Measurements from ENCODE around the gene USP24. TPM values are rescaled to one million over a fixed set of nuclear protein-coding genes. Genes with fewer than 3 reads are reported as not detected.

Gene USP24
- total RNA-seq, 1 donor from 2014 or later: 40.8 TPM

DNA sequence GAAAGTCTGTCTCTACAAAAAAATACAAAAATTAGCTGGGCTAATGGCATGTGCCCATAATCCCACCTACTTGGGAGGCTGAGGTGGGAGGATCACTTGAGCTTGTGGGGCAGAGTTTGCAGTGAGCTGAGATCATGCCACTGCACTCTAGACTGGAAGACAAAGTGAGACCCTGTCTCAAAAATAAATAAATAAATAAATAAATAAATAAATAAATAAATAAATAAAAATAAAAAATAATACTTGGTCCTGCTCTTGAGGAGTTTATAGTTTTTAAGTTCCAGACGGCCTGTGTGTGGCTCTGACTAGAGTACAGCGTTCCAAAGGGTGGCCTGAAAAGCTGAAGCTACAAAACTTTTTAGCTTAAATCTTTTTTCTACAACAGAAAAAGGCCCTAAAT is 140.7 kb downstream of the USP24 start:
- FAIRE-seq (no peak), DNase-seq (ENCODE audit: low read depth) (no peak)
- TF ChIP-seq, protein P1, sequence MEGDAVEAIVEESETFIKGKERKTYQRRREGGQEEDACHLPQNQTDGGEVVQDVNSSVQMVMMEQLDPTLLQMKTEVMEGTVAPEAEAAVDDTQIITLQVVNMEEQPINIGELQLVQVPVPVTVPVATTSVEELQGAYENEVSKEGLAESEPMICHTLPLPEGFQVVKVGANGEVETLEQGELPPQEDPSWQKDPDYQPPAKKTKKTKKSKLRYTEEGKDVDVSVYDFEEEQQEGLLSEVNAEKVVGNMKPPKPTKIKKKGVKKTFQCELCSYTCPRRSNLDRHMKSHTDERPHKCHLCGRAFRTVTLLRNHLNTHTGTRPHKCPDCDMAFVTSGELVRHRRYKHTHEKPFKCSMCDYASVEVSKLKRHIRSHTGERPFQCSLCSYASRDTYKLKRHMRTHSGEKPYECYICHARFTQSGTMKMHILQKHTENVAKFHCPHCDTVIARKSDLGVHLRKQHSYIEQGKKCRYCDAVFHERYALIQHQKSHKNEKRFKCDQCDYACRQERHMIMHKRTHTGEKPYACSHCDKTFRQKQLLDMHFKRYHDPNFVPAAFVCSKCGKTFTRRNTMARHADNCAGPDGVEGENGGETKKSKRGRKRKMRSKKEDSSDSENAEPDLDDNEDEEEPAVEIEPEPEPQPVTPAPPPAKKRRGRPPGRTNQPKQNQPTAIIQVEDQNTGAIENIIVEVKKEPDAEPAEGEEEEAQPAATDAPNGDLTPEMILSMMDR (IDR thresholded peaks at IDR 0.05; ENCODE audit: insufficient read depth, low read length, severe bottlenecking): no peak
- peaks cover 24% of the 10 kb centered on the region for H3K36me3 ChIP-seq (ENCODE audit: control insufficient read depth, insufficient read depth, low read length)
- H3K4me3 ChIP-seq (ENCODE audit: low read depth, low read length): no peak overlapping the region
- no peaks in the 10 kb centered on the region for H3K27me3 ChIP-seq (ENCODE audit: control insufficient read depth, insufficient read depth, low read length)

DNA sequence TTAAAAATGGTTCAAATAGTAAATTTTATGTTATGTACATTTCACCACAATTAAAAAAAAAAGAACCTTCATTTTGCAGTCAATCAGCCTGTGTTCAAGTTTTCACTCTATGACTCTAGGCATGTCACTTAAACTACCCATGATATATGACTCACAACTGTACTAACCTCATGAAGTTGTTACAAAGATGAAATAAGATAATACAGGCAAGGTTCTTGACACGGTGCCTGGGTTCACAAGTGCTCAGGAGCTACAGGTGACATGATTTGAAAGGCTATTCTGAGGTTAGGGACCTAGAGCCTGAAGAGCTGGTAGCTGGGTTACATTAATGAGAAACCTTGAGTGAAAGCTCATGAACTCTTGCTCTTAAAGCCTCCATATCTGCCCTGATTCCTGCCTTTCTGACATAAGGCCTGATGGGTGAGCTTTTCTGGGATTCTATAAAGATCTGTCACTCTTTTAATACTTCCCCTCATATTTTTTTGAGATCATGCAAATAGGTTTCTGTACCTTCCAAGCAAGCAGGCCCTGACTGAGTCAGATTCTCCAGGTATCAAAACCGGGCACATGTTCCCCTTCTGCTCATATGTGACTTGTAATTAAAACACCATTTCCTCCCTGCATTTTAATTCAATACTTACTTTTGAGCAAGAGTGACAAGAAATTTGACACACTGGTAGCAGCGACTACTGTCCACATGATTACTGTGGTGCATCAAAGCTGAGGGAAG is 141.8 kb downstream of the USP24 start:
- Histone ChIP-seq H3K36me3 (ENCODE audit: control insufficient read depth, insufficient read depth, low read length) (peaks cover 24% of the 10 kb centered on the region), H3K4me3 (ENCODE audit: low read depth, low read length) (no peak overlapping the region), H3K27me3 (ENCODE audit: control insufficient read depth, insufficient read depth, low read length) (no peaks in the 10 kb centered on the region)
- no peak for FAIRE-seq
- TF ChIP-seq, protein P1 (IDR thresholded peaks at IDR 0.05; ENCODE audit: insufficient read depth, low read length, severe bottlenecking): no peak
- DNase-seq (ENCODE audit: low read depth): no peak

- H3K36me3 ChIP-seq (ENCODE audit: control insufficient read depth, insufficient read depth, low read length): peaks cover 25% of the 10 kb centered on the region
- DNase-seq (ENCODE audit: low read depth): peak; percentile 47
- TF ChIP-seq, protein P1 (IDR thresholded peaks at IDR 0.05; ENCODE audit: insufficient read depth, low read length, severe bottlenecking): peak; percentile 42
Observed at GRCh38 chr1:55071477-55071876, 143.7 kb downstream of the USP24 start.

GRCh38 chr1:55070293-55071164 is 144.6 kb downstream of the USP24 start:
- Histone ChIP-seq H3K27me3 (ENCODE audit: control insufficient read depth, insufficient read depth, low read length) (no peaks in the 10 kb centered on the region), H3K4me3 (ENCODE audit: low read depth, low read length) (no peak overlapping the region), H3K36me3 (ENCODE audit: control insufficient read depth, insufficient read depth, low read length) (peaks cover 25% of the 10 kb centered on the region)
- FAIRE-seq (no peak), DNase-seq (ENCODE audit: low read depth) (no peak)
- TF ChIP-seq, protein P1 (IDR thresholded peaks at IDR 0.05; ENCODE audit: insufficient read depth, low read length, severe bottlenecking): no peak

More at GRCh38 chr1:55071477-55071876, 143.7 kb downstream of the USP24 start:
- no peak for FAIRE-seq
- Histone ChIP-seq H3K4me3 (ENCODE audit: low read depth, low read length) (no peak overlapping the region), H3K27me3 (ENCODE audit: control insufficient read depth, insufficient read depth, low read length) (no peaks in the 10 kb centered on the region)

DNA sequence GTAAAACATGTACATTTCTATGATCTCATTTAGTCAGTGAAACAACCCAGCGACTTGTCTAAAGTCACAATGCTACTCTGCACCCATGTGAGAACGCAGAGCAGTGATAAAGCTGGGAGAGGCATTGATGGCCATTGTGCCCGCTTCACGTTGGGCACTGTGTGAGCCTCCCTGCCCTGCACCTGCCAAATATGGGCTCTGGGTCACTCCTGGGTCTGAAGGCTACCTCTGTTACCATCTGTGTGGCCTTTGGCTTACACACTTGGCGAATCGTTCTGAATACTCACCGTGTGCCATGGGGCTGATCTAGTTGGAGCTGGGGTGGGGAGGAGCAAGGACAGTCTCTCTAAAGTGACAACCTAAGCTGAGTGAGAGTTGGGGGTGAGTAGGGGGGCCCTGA is 145.9 kb downstream of the USP24 start:
- no peaks in the 10 kb centered on the region for H3K27me3 ChIP-seq (ENCODE audit: control insufficient read depth, insufficient read depth, low read length)
- no peak overlapping the region for H3K4me3 ChIP-seq (ENCODE audit: low read depth, low read length)
- H3K36me3 ChIP-seq (ENCODE audit: control insufficient read depth, insufficient read depth, low read length): peaks cover 23% of the 10 kb centered on the region
- no peak for FAIRE-seq
- TF ChIP-seq, protein P1 (IDR thresholded peaks at IDR 0.05; ENCODE audit: insufficient read depth, low read length, severe bottlenecking): no peak
- no peak for DNase-seq (ENCODE audit: low read depth)

Measured in bronchial epithelial cell (primary cell).